Retinal pigment epithelial cell (primary cell): ENCODE measurements around the gene KCNE4.

Source experiments
- DNase-seq: peaks from one replicate; pipeline ENCODE4 v3.0.0-alpha.2; 2010; ENCODE audit warnings: low read depth
- H3K4me3 ChIP-seq: 2 replicates; pipeline ENCODE4 v1.5.1; 2011; ENCODE audit warnings: mild to moderate bottlenecking, low read length, control low read depth, moderate library complexity
- CTCF ChIP-seq: conservative IDR thresholded peaks from 2 replicates; pipeline ENCODE4 v1.5.1; 2011; ENCODE audit warnings: low read depth, low read length, control low read depth, inconsistent platforms

Gene KCNE4

GRCh38 chr2:223093436-223094241 lies 41.6 kb downstream of the KCNE4 start:
- no peak overlapping the region for H3K4me3 ChIP-seq
- TF ChIP-seq CTCF: no peak
- no peak for DNase-seq

- no peak overlapping the region for H3K4me3 ChIP-seq
- no peak for DNase-seq
- no peak for TF ChIP-seq CTCF
Observed at GRCh38 chr2:223095207-223095606, 43.2 kb downstream of the KCNE4 start.

- DNase-seq: no peak
- H3K4me3 ChIP-seq: no peak overlapping the region
- TF ChIP-seq CTCF: no peak
Observed at GRCh38 chr2:223096235-223096970, 44.4 kb downstream of the KCNE4 start.

GRCh38 chr2:223097888-223098383 lies 45.9 kb downstream of the KCNE4 start:
- no peak overlapping the region for H3K4me3 ChIP-seq
- DNase-seq: no peak
- TF ChIP-seq CTCF: no peak

- TF ChIP-seq CTCF: no peak
- DNase-seq: no peak
- no peak overlapping the region for H3K4me3 ChIP-seq
Observed at GRCh38 chr2:223099561-223099960, 47.6 kb downstream of the KCNE4 start.

GRCh38 chr2:223100061-223100511 lies 48.1 kb downstream of the KCNE4 start:
- no peak overlapping the region for H3K4me3 ChIP-seq
- DNase-seq: peak; percentile 54
- no peak for TF ChIP-seq CTCF
